SK-N-MC (cell line): Measurements from ENCODE around the gene C16orf87.

Source experiments
- EZH2 ChIP-seq: fragments of 200-600 bp; sonication (generic); IDR thresholded peaks from one replicate; pipeline ENCODE4 v1.6.1; 2017; ENCODE audit warnings: antibody characterized with exemption
- FOXP2 ChIP-seq: optimal IDR thresholded peaks from 2 replicates; pipeline ENCODE3; 2011; ENCODE audit warnings: mild to moderate bottlenecking, moderate library complexity; ENCODE audit not compliant: insufficient read depth; ENCODE audit errors: extremely low read length, control extremely low read depth
- POLR2AphosphoS5 ChIP-seq: IDR thresholded peaks from 2 replicates; pipeline ENCODE4 v1.6.1; 2012; ENCODE audit warnings: mild to moderate bottlenecking, low read depth, low read length, borderline replicate concordance

DNA sequence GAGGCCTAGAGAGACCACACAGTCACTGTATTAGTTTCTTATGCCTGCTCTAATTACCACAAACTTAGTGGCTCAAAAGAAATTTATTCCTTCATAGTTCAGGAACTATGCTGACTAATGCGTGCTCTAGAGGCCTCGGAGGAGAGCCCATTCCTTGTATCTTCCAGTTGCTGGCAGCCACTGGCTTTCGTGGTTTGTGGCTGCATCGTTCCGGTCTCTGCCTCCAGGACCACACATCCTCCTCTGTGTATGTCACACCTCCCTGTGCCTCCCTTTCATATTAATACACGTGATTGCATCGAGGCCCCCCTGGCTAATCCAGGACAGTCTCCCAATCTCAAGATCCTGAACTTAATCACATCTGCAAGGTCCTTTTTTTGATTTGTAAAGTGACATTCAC, 65.9 kb downstream of the C16orf87 start:
- no peak for TF ChIP-seq POLR2AphosphoS5
- TF ChIP-seq EZH2 = no peak
- TF ChIP-seq FOXP2 = no peak
